ENCODE measurements around the gene NEK4.
"Not testable (repeated sequence)": the region's sequence is repeated elsewhere in the genome, so short reads cannot be mapped to it uniquely, and the experiment has no call there.

The NEK4 gene

GRCh38 chr3:52730681-52731080 is 40.1 kb downstream of the NEK4 start:
- no peak for DNase-seq

GRCh38 chr3:52728753-52729152 is 42.0 kb downstream of the NEK4 start:
- not testable (repeated sequence) for DNase-seq

GRCh38 chr3:52724511-52724910 is 46.2 kb downstream of the NEK4 start:
- no peak for DNase-seq

GRCh38 chr3:52723935-52724334 is 46.8 kb downstream of the NEK4 start:
- no peak for DNase-seq

- no peak for DNase-seq
Measured at GRCh38 chr3:52722491-52722890, 48.2 kb downstream of the NEK4 start.

- DNase-seq: no peak
Measured at GRCh38 chr3:52721730-52722008, 49.1 kb downstream of the NEK4 start.

GRCh38 chr3:52721002-52721729 is 49.6 kb downstream of the NEK4 start:
- no peak for DNase-seq

- DNase-seq: no peak
Measured at GRCh38 chr3:52719618-52720017, 51.1 kb downstream of the NEK4 start.

GRCh38 chr3:52715714-52716305 is 54.9 kb downstream of the NEK4 start:
- no peak for DNase-seq

- no peak for DNase-seq
Measured at GRCh38 chr3:52714335-52715302, 56.1 kb downstream of the NEK4 start.

GRCh38 chr3:52712291-52713212 is 58.2 kb downstream of the NEK4 start:
- no peak for DNase-seq

GRCh38 chr3:52710512-52710911 is 60.2 kb downstream of the NEK4 start:
- DNase-seq: no peak

- no peak for DNase-seq
Measured at GRCh38 chr3:52707585-52707984, 63.2 kb downstream of the NEK4 start.

GRCh38 chr3:52705688-52706686 is 64.8 kb downstream of the NEK4 start, which contains the start of the genes GLT8D1 and SPCS1:
Gene GLT8D1, minus strand, starts transcription at chr3:52705791. Its CDS starts 5,331 bp downstream, at chr3:52700460.
Gene SPCS1, plus strand, starts transcription at chr3:52706106. Its CDS starts 141 bp downstream, at chr3:52706247.
- DNase-seq: peak; percentile 63

- no peak for DNase-seq
Measured at GRCh38 chr3:52705438-52705687, 65.4 kb downstream of the NEK4 start.

GRCh38 chr3:52704611-52705437 is 65.9 kb downstream of the NEK4 start:
- no peak for DNase-seq

GRCh38 chr3:52703341-52703740 is 67.4 kb downstream of the NEK4 start:
- DNase-seq: no peak

- DNase-seq: no peak
Measured at GRCh38 chr3:52697632-52697965, 73.1 kb downstream of the NEK4 start.

GRCh38 chr3:52696830-52697631 is 73.7 kb downstream of the NEK4 start:
- no peak for DNase-seq
